A172 (cell line): ENCODE measurements around the gene NSMF. TPM values are rescaled to one million over a fixed set of nuclear protein-coding genes. Genes with fewer than 3 reads are reported as not detected.
"Not testable (repeated sequence)": the region's sequence is repeated elsewhere in the genome, so short reads cannot be mapped to it uniquely, and the experiment has no call there.

ENCODE experiments used
- DNase-seq: peaks from one replicate; pipeline ENCODE4 v3.0.0-alpha.2; 2015; ENCODE audit warnings: low spot score
- total RNA-seq: library from RNA; depleted of rRNA; stranded (reverse); fragments of >200 nt; shearing (Covaris generic); gene quantifications from 2 replicates; pipeline ENCODE4 v1.2.3, GENCODE V29; 2014

NSMF gene
- total RNA-seq, 1 experiment from 2014 or later: 46.4 TPM

- no peak for DNase-seq
These were observed 16.5 kb upstream of the NSMF start for GRCh38 chr9:137475666-137476065.

DNA sequence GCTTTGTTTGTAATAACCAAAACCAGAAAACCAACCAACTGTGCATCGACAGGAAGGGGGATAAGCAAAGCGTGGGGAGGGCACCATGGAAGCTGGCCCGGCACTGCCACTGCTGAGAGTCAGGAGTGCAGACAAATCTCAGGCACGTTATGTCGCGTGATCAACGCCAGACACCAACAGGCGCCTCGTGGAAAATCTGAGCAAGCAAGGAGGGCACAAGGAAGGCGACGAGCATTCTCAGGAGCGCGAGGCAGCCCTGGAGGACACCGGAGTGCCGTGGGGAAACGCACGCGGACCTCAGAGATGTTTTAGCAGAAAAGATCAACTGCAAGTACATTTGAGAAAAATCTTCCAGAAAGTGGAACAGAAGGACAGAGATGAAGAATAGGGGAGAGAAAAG, 15.1 kb upstream of the NSMF start:
- no peak for DNase-seq

DNA sequence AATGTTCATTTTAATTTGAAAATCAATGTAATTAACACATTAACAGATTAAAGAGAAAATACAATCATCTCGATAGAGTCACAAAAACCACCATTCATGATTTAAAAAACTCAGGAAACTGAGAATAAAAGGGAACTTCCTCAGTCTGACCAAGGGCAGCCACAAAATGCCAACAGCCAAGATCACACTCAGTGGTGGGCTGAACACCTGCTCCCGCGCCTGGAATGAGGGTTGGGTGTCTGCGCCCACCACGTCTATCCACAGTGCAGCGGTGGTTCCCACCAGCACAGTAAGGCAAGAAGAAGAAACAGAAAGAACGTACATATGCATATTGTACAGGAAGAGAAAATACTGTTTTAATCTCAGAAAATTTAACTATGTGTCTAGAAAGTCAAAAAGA, 11.7 kb upstream of the NSMF start:
- no peak for DNase-seq

DNA sequence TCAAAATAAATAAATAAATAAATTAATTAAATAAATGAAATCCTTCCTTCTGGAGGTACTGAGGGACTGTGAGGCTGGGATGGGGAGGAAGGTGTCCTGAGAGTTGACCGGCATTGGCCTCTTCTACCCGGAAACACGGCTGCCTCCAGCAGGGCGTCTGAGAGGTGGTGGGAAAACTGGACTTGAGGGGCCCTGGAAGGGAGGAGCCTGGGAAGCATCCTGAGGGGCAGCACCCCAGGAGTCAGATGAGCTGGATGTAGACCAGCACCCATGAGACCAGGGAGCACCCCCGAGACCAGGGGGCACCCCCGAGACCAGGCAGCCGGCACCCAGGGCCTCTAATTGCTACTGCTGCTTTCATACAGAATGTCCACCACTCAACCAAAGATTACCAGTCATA, 8.8 kb upstream of the NSMF start:
- DNase-seq: no peak

DNA sequence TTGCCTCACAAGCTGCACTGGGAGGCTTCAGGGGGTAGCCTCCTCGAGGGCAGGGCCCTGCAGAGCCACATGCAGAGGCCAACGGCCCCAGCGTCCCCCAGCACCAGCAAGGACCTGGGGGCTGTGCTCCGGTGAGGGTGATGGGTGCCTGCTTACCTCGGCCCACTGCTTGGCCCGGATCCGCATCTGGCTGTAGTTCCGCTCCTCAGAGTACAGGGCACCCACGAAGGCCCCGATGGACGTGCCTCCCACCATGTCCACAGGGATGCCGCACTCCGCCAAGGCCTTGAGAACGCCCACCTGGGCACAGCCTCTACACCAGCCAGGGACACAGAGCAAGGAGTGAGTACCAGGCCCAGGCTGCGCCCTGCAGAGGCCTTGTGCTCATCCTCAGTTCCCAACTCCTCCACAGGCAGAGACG, 8.0 kb upstream of the NSMF start:
- no peak for DNase-seq

GRCh38 chr9:137466389-137467085, 7.4 kb upstream of the NSMF start:
- DNase-seq: not testable (repeated sequence)

GRCh38 chr9:137465720-137466388, 6.7 kb upstream of the NSMF start:
- DNase-seq: no peak

- DNase-seq: no peak
These were observed 6.0 kb upstream of the NSMF start for GRCh38 chr9:137465000-137465719.

- DNase-seq: no peak
These were observed 5.3 kb upstream of the NSMF start for GRCh38 chr9:137464291-137464999.

DNA sequence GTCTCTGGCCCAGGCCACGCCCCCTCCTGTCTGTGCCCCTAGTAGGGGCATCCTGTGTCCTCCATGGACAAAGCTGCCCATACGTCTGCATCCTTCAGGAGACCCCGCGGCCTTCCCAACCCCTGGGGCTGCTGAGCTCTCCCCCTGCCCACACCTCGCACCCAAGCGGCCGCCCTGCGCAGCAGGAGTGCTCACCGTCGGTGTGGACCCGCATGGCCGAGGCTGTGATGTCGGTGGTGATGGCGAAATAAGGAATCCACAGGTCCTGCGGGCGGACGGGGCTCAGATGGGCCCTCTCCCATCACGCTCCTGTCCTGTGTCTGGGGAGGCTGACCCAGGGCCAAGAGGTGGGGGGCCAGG, 4.8 kb upstream of the NSMF start:
- DNase-seq: no peak

- no peak for DNase-seq
These were observed 4.1 kb upstream of the NSMF start for GRCh38 chr9:137462986-137463930.

DNA sequence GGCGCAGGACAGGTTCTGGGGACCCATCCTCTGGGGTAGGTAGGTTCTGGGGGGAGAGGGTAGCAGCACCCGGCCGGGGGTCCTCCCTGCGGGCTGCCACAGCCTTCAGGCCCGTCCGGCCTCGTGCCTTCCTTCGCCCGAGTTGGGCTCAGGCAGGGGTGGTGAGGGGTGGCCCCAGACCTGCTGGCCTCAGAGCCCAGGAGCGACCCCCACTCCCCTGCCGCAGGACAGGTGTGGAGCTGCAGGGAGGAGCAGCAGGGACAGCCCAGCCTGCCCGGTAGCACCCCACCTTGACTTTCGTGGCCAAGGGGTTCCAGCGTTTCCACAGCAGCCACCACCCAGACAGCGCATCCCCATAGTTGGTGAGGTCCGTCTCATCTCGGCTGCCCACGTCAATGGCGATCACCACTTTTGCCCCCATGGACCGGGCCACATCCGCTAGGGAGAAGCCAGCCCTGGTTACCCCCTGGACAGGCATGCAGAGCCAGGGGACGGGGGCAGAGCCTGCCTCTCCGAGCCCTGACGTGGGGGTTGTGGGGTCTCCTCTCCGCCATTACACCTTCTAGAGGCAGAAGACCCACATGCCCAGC, 3.4 kb upstream of the NSMF start:
- DNase-seq: no peak

DNA sequence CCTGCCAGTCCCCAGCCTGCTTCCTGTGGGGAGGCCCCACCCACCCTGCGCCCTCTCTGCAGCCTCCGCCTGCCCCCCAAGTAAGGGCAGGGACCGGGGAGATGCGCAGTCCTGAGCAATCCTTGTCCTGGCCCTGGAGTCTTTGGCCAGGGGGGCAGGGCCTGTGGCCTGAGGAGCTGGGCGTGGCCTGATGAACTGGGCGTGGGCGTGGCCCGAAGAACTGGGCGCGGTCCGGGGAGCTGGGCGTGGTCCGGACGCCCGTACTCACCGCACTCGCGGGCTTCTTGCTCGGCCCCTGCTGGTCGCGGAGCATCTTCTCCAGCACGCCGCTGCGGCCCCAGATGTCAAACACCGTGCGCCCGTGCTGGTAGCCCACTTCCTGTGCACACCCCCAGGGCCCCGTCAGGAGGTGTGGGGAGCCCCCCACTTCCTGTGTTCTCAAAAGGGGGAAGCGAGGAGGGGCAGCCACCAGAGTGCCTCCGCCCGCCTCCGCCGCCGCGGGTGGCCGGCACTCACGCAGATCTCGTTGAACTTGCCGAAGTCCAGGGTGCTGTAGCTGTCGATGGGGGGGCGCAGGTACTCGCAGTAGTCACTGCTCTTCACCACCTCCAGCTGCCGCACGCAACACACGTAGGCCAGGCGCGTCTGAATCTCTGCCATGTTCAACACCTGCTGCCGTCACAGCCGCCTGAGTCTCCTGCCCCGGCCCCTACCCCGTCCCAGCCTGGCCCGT, 2.7 kb upstream of the NSMF start:
- peak; percentile 26 for DNase-seq

- DNase-seq: no peak
These were observed 2.2 kb upstream of the NSMF start for GRCh38 chr9:137461316-137461662.

DNA sequence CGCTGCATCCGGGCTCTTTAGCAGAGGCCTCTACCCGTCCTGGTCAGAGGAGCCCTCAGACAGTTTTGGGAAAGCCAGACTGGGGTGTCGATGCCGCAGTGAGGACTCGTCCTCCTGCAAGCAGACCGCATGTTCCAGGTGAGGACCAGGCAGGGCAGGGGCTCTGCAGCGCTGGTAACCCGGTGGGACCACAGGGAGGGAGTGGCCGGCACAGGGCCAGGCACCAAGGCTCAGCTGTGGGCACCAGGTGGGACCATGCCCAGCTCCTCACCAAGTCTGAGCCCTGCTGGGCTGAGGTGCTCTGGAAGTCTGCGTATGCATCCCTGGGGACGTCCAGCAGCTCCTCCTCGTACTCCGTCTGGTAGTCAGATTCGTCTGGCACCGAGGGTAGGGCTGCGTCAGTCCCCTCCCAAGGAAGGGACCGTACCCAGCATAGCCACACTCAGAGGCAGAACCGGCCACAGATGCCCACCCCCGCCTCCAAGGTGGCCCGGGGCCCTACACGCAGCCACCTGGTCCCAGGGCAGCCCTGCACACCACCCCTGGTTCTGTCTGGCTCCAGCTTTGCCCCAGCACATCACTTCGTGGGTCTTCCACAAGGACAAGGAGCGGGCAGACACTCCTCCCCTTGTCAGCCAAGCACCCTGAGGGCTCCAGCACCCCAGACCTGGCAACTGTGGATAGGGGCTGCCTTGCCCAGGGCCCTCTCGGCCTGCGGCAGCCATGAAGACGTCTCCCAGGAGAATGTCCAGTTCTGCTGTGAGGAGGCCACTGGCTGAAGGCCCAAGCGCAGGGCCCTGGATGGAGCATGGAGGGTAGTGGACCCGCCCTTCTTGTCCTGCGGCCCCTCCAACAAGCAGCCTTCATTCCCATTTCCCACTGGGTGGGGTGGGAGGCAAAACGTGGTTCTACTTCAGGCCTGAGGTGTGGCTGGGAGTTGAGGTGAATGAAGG, 1.5 kb upstream of the NSMF start:
- no peak for DNase-seq

GRCh38 chr9:137459601-137460362, 648 bp upstream of the NSMF start:
- DNase-seq: no peak

DNA sequence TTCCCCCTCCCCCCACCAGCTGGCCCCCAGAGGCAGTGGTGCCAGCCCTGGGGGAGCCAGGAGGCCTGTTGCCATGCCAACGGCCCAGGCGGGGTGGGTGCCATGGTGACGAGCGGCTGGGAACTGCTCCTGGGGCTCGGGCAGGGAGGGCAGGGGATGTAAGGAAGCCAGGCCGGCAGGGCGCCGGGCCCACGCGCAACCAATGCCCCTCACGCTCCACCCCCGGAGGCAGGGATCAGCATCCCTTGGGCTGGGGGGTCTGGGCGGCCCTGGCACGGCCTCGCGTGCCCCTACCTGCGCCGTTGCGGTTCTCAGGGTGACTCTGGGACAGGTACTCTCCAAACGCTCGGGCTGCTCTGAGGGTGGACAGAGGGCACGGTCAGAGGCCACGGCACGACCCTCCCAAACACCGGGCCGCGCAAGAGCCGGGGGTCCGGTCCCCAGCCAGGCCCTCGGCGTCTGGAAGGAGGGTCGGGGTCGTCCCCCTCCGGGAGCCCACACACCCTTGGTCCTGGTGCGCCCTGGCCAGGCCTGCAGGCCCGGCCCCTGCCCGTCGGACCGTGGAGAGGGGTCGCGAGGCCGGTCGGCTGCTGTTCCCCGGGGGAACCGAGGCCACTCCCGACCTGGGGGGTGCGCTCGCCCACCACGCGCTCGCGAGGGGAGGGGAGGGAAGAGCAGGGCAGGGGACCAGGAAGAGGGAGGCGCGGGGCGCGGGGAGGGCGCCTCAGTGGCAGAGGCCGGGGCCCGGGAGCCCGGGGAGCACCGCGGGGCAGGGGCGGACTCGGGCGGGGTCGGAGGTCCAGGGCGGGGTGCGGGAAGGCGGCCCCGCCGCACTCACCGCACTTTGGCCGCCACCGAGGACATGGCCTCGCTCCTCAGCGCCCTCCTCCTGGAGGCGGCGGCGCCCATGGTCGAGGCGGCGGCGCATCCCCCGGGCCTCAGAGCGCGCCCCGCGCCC, 661 bp downstream of the NSMF start:
- no peak for DNase-seq
